Measurements from ENCODE around the gene C9orf78. TPM values are rescaled to one million over a fixed set of nuclear protein-coding genes. Genes with fewer than 3 reads are reported as not detected.
A peak's percentile ranks its signal among the peaks of the same experiment; 100 is the strongest.

C9orf78 gene
- total and polyA plus RNA-seq, 2 of the 8 experiments (the other 6 are each of a cell fraction or from before 2014, with no cell fraction given) = 17.4 to 40.6 TPM

- no peak for DNase-seq (ENCODE audit: low read depth in 1 of 2, low spot score in 2 of 2)
These were observed 33.6 kb downstream of the C9orf78 start for GRCh38 chr9:129801504-129801903.

More at GRCh38 chr9:129801504-129801903, 33.6 kb downstream of the C9orf78 start:
- H3K79me1 ChIP-seq (ENCODE audit: low read depth, low read length) = peaks cover 5% of the 10 kb centered on the region
- no peak overlapping the region for H4K91ac ChIP-seq (replicated peaks; ENCODE audit: insufficient read length, low read length)
- no peak overlapping the region for H3K27ac ChIP-seq (ENCODE audit: low read depth, low read length)
- no peak overlapping the region for H2BK20ac ChIP-seq (ENCODE audit: low read length)
- no peak overlapping the region; the same call in 1 of the 2 replicates for H2BK15ac ChIP-seq (ENCODE audit: low read length)
- no peak overlapping the region for H3K9ac ChIP-seq (replicated peaks in 1 of 4; ENCODE audit: extremely low read depth in 1 of 4, low read depth in 3 of 4, low read length in 3 of 4)
- no peak overlapping the region for H3K4me3 ChIP-seq (ENCODE audit: extremely low read depth in 1 of 4, insufficient read depth in 2 of 4, low read depth in 3 of 4, low read length in 4 of 4)
- no peak overlapping the region for H3K18ac ChIP-seq (ENCODE audit: extremely low read depth, low read length)
- H3K14ac ChIP-seq (ENCODE audit: insufficient read length) = no peak overlapping the region
- H4K20me1 ChIP-seq (replicated peaks in 1 of 2; ENCODE audit: control insufficient read depth in 1 of 2, insufficient read depth in 2 of 2, low read length in 2 of 2) = peaks cover 0 to 6% of the 10 kb centered on the region in 2 experiments
- 89% methylated on average over 17 of the region's 17 CpGs; no CpG with 5 or more reads in 1 of the 2 experiments for WGBS, 2 experiments (ENCODE audit: extremely low coverage in 1 of 2, insufficient coverage in 1 of 2, insufficient read length in 1 of 2, insufficient replicate concordance in 2 of 2, low coverage in 1 of 2, low lambda C conversion rate in 2 of 2, missing lambda C conversion rate in 1 of 2)
- H3K23ac ChIP-seq (ENCODE audit: insufficient read length) = no peak overlapping the region
- FAIRE-seq = no peak
- H2BK120ac ChIP-seq (replicated peaks; ENCODE audit: low read depth, low read length) = no peak overlapping the region
- CTCF ChIA-PET (ENCODE audit: partially characterized antibody) = interaction anchor here (0.6 to 2.9 kb wide), 5 partner anchors 11 to 76 kb away, joined by 3 to 11 read pairs (median 5); no protein-coding TSS in a partner anchor
- H2AK5ac ChIP-seq (ENCODE audit: low read depth, low read length) = no peak overlapping the region
- H2BK12ac ChIP-seq (ENCODE audit: low read depth, low read length) = no peak overlapping the region
- H3K4ac ChIP-seq (replicated peaks; ENCODE audit: insufficient read length, low read depth, low read length) = no peak overlapping the region
- no peak overlapping the region for H2BK5ac ChIP-seq (ENCODE audit: low read depth, low read length)
- POLR2A ChIA-PET (ENCODE audit: partially characterized antibody) = interaction anchor here (0.9 to 4.0 kb wide), 3 partner anchors 13 to 537 kb away, joined by 3 to 20 read pairs (median 3); no protein-coding TSS in a partner anchor
- H3K27me3 ChIP-seq (replicated peaks in 1 of 4; ENCODE audit: control insufficient read depth in 3 of 4, extremely low read depth in 1 of 4, insufficient read depth in 3 of 4, low read length in 3 of 4) = no peaks in the 10 kb centered on the region
- no peak overlapping the region for H4K5ac ChIP-seq (ENCODE audit: insufficient read length, low read depth, low read length)
- peaks cover 0 to 2% (median 0%) of the 10 kb centered on the region in 4 experiments; a peak in 1 of 8 replicates for H3K36me3 ChIP-seq (ENCODE audit: control insufficient read depth in 2 of 4, insufficient read depth in 4 of 4, low read length in 3 of 4)
- peaks cover 6% of the 10 kb centered on the region; the same call in 1 of the 2 replicates for H3K23me2 ChIP-seq (ENCODE audit: low read depth, low read length)
- H3K56ac ChIP-seq (replicated peaks; ENCODE audit: insufficient read length, low read depth, low read length) = no peak overlapping the region
- H3K79me2 ChIP-seq (ENCODE audit: control insufficient read depth in 1 of 2, insufficient read depth in 2 of 2, low read length in 2 of 2) = peaks cover 0 to 6% of the 10 kb centered on the region in 2 experiments; a peak in 2 of 4 replicates
- TF ChIP-seq YY1 (IDR thresholded peaks at IDR 0.05; ENCODE audit: low read depth, low read length) (no peak), PHF8 (conservative IDR thresholded peaks at IDR 0.05; ENCODE audit: low read depth, low read length) (no peak), KDM1A (IDR thresholded peaks at IDR 0.05; ENCODE audit: borderline replicate concordance, low read length) (no peak), HDAC6 (IDR thresholded peaks at IDR 0.05; ENCODE audit: low read depth, low read length) (no peak), JUN (IDR thresholded peaks at IDR 0.05; ENCODE audit: low read depth, low read length) (no peak), TAF1 (IDR thresholded peaks at IDR 0.05; ENCODE audit: low read depth, low read length) (no peak), TEAD4 (IDR thresholded peaks at IDR 0.05; ENCODE audit: low read depth, low read length) (no peak), CTCF (IDR thresholded peaks at IDR 0.05; ENCODE audit: control extremely low read depth in 1 of 3, insufficient read depth in 1 of 3, low read depth in 1 of 3, low read length in 3 of 3) (no peak), CHD2 (IDR thresholded peaks at IDR 0.05; ENCODE audit: low read length) (no peak), SP4 (IDR thresholded peaks at IDR 0.05; ENCODE audit: low read length) (no peak)
- no peak overlapping the region for H3K4me2 ChIP-seq (ENCODE audit: insufficient read depth in 1 of 2, low read depth in 2 of 2, low read length in 2 of 2)
- peak overlapping the region; percentile 22; the same call in 1 of the 2 replicates for H4K8ac ChIP-seq (ENCODE audit: extremely low read depth, insufficient read depth, low read length)
- H2AFZ ChIP-seq (ENCODE audit: low read length) = no peak overlapping the region
- no peaks in the 10 kb centered on the region for H3K9me3 ChIP-seq (ENCODE audit: insufficient read depth in 2 of 2, low read depth in 1 of 2, low read length in 1 of 2)
- H3K4me1 ChIP-seq (replicated peaks in 1 of 4; ENCODE audit: control insufficient read depth in 3 of 4, insufficient read depth in 4 of 4, low read length in 3 of 4) = peaks cover 0 to 5% (median 2%) of the 10 kb centered on the region in 4 experiments; a peak in 5 of 7 replicates
